AG09319 (cell line): ENCODE measurements around the gene DNAAF5.
A peak's percentile ranks its signal among the peaks of the same experiment; 100 is the strongest.

Experiments
- DNase-seq: peaks from one replicate; pipeline ENCODE4 v3.0.0-alpha.2; 2010; ENCODE audit warnings: low read depth; ENCODE audit errors: extremely low read depth
- CTCF ChIP-seq: IDR thresholded peaks from 2 replicates; pipeline ENCODE4 v1.5.1; 2011; ENCODE audit warnings: low read depth, mild to moderate bottlenecking, inconsistent platforms, low read length, moderate library complexity

The DNAAF5 gene

GRCh38 chr7:726084-726853, at the start of gene DNAAF5:
Gene DNAAF5 (plus strand): TSS chr7:726699. CDS start chr7:726721, 22 bp downstream.
- no peak for TF ChIP-seq CTCF
- DNase-seq, result peak; percentile 49

- TF ChIP-seq CTCF, result no peak
- no peak for DNase-seq
These were observed 49.5 kb upstream of the DNAAF5 start for GRCh38 chr7:676972-677385.

DNA sequence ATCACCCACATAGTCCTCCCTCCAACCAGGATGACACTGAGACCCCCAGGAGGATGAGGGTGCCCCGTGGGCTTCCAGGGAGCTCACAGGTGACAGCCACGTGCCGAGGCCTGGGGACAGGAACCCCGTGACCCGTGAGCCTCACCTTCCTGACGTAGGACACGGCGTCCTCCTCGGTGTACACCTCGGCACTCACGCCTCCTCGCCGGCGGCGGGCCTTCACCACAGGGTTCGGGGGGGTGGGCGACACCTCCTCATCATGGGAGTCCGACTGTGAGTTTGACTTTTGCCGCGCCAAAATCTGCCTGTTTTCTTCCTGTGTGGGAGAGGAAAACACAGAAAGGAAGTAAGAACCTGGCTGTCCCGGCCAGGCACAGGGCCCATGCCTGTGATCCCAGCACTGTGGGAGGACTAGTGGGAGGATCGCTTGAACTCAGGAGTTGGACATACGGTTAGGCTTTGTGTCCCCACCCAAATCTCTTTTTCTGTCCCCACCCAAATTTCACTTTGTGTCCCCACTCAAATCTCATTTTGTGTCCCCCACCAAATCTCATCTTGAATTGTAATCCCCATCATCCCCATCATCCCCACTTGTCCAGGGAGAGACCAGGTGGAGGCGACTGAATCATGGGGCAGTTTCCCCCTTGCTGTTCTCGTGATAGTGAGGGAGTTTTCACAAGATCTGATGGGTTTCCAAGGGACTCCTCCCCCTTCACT, 45.9 kb upstream of the DNAAF5 start:
- no peak for TF ChIP-seq CTCF
- DNase-seq, result no peak

- no peak for TF ChIP-seq CTCF
- no peak for DNase-seq
These were observed 44.8 kb upstream of the DNAAF5 start for GRCh38 chr7:681551-682307.

- no peak for DNase-seq
- no peak for TF ChIP-seq CTCF
These were observed 43.7 kb upstream of the DNAAF5 start for GRCh38 chr7:682810-683209.

DNA sequence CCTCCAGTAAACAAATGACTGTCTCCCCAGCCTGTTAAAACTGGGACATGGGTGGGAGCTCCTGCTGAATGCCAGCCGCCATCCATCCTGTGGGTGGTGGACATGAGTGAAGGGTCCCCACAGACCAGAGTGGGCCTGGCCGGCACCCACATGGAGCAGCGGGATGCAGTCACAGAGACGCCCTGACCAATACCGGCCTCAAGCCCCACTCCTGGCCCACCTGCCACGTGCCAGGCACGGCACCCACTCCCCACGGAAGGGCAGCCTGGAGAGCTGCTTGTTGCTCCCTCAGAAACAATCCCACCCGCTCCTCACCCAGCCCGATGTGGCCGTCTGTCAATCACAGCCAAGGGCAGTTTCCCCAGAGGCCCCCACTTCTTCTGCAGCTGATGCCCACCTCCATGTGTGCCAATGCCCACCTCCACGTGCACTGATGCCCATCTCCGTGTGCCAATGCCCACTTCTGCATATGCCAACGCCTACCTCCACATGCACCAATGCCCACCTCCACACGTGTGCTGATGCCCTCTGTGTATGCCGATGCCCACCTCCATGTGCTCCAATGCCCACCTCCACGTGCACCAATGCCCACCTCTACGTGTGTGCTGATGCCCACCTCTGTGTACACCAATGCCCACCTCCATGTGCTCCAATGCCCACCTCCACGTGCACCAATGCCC, 42.8 kb upstream of the DNAAF5 start:
- TF ChIP-seq CTCF, result no peak
- no peak for DNase-seq
